Testis (tissue), 3 donors: ENCODE results near the gene SIVA1. TPM values are rescaled to one million over a fixed set of nuclear protein-coding genes. Genes with fewer than 3 reads are reported as not detected.

Experiments used
- DNase-seq: peaks from one replicate; pipeline ENCODE4 v3.0.0-alpha.2; 2019
- H3K27ac ChIP-seq, 2 donors: fragments of 200-600 bp; sonication (generic); one replicate each; pipeline ENCODE4 v1.5.1; 2019
- H3K27me3 ChIP-seq: fragments of 200-600 bp; sonication (generic); one replicate; pipeline ENCODE4 v1.5.1; 2019
- H3K36me3 ChIP-seq: fragments of 200-600 bp; sonication (generic); one replicate; pipeline ENCODE4 v1.5.1; 2017; ENCODE audit warnings: low read depth; ENCODE audit errors: missing control alignments
- H3K4me1 ChIP-seq: fragments of 200-600 bp; sonication (generic); one replicate; pipeline ENCODE4 v1.5.1; 2019
- H3K4me3 ChIP-seq, 2 donors: fragments of 200-600 bp; sonication (generic); one replicate each; pipeline ENCODE4 v1.5.1; 2017 to 2019
- H3K9me3 ChIP-seq: fragments of 200-600 bp; sonication (generic); one replicate; pipeline ENCODE4 v1.5.1; 2017
- CTCF ChIP-seq, 3 experiments: fragments of 450-650 bp in 2 of 3; fragments of 200-600 bp in 1 of 3; sonication (generic) in 1 of 3; IDR thresholded peaks; one replicate each; pipeline ENCODE4 v1.5.1; 2016 to 2019; ENCODE audit warnings: antibody characterized with exemption in 3 of 3, mild to moderate bottlenecking in 2 of 3, moderate library complexity in 1 of 3
- POLR2A ChIP-seq: fragments of 450-650 bp; IDR thresholded peaks from one replicate; pipeline ENCODE4 v1.6.1; 2017; ENCODE audit warnings: antibody characterized with exemption, mild to moderate bottlenecking, moderate library complexity
- WGBS, 2 donors: methylation state at CpG; one replicate each; pipeline ENCODE4 v1.1.5; 2018; 5-methylcytosine and 5-hydroxymethylcytosine counted together
- intact Hi-C: fragments of 100-400 bp; cut with DNase I; formaldehyde crosslinking; loops from one replicate; pipeline ENCODE4 v1.15.1; 2023; ENCODE audit warnings: low total_unique reads
- polyA plus RNA-seq: library from polyadenylated mRNA; stranded (reverse); fragments of 350-450 nt; fragmentation: Illumina TruSeq; extraction: RNeasy Lipid Tissue Mini Kit (QIAGEN cat#74804); gene quantifications from one replicate; pipeline ENCODE4 v1.2.3, GENCODE V29; 2014; ENCODE audit warnings: low read depth, low replicate concordance; ENCODE audit not compliant: insufficient read depth
- total RNA-seq, 2 donors: library from RNA; depleted of rRNA; stranded (reverse); fragments of >200 nt; gene quantifications; one replicate each; pipeline ENCODE4 v1.2.3, GENCODE V29; 2016

The SIVA1 gene
- total and polyA plus RNA-seq, 3 donors from 2014 or later, result 99.5 to 247 (median 236) TPM

- H3K36me3 ChIP-seq, result no peaks in the 10 kb centered on the region
- peak within 1 kb of the TSS; percentile 91 to 93 for H3K27ac ChIP-seq
- H3K9me3 ChIP-seq, result no peaks in the 10 kb centered on the region
- 4 to 10% methylated on average over 13 to 24 of the region's 105 CpGs for WGBS, 2 donors
- TF ChIP-seq POLR2A, result no peak
- no peak for TF ChIP-seq CTCF (IDR thresholded peaks at IDR 0.05)
- DNase-seq, result peak; percentile 80
- H3K4me3 ChIP-seq, result peak within 1 kb of the TSS; percentile 58 to 71
- intact Hi-C loops, result no loop called here
- H3K27me3 ChIP-seq, result no peaks in the 10 kb centered on the region
- peaks cover 36% of the 10 kb centered on the region for H3K4me1 ChIP-seq
These were observed 48.0 kb downstream of the SIVA1 start, which contains the start of gene ZBTB42 for GRCh38 chr14:104800771-104801519. ZBTB42 (plus strand) TSS chr14:104801101; CDS start chr14:104801198, 97 bp downstream.

GRCh38 chr14:104801520-104802393 is 48.8 kb downstream of the SIVA1 start:
- intact Hi-C loops, result no loop called here
- no peaks in the 10 kb centered on the region for H3K27me3 ChIP-seq
- H3K36me3 ChIP-seq, result no peaks in the 10 kb centered on the region
- TF ChIP-seq CTCF (IDR thresholded peaks at IDR 0.05) (no peak), POLR2A (no peak)
- no peaks in the 10 kb centered on the region for H3K9me3 ChIP-seq
- DNase-seq, result no peak
- H3K27ac ChIP-seq, result no peak overlapping the region
- WGBS, 2 donors, result 39 to 76% methylated on average over 11 to 37 of the region's 45 CpGs
- H3K4me1 ChIP-seq, result peaks cover 28% of the 10 kb centered on the region
- H3K4me3 ChIP-seq, result peak overlapping the region; percentile 58 to 71

- WGBS, 2 donors, result 88 to 94% methylated on average over 13 to 20 of the region's 20 CpGs
These were observed 49.6 kb downstream of the SIVA1 start for GRCh38 chr14:104802394-104803184.

More at GRCh38 chr14:104802394-104803184, 49.6 kb downstream of the SIVA1 start:
- H3K27me3 ChIP-seq, result no peaks in the 10 kb centered on the region
- no peaks in the 10 kb centered on the region for H3K36me3 ChIP-seq
- intact Hi-C loops, result no loop called here
- peaks cover 21% of the 10 kb centered on the region for H3K4me1 ChIP-seq
- H3K4me3 ChIP-seq, result no peak overlapping the region
- DNase-seq, result no peak
- TF ChIP-seq POLR2A, result no peak
- no peak for TF ChIP-seq CTCF (IDR thresholded peaks at IDR 0.05)
- H3K9me3 ChIP-seq, result no peaks in the 10 kb centered on the region
- no peak overlapping the region for H3K27ac ChIP-seq
